Measurements from ENCODE around the gene RTN3.

The RTN3 gene

DNA sequence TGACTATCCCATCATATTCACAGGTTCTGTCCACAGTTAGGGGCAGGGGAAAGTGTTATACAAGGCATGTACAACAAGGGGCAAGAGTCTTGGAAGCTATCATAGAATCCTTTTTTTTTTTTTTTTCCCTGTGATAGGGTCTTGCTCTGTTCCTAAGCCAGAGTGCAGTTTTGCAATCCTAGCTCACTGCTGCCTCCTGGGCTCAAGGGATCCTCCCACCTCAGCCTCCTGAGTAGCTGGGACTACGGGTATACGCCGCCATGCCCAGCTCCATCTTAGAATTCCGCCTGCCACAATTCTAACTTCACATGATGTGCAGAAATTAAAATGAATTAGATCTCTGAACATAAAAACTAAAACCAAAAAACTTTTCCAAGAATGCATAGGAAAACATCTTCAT is 55.6 kb downstream of the RTN3 start:
- DNase-seq (ENCODE audit: low spot score), result no peak
- in situ Hi-C loops (cut with MboI; ENCODE audit: low sequenced_read_pairs, unreplicated experiment), result loop anchor here (10.0 kb wide), 1 partner anchor 262 kb away; no protein-coding TSS in a partner anchor
- TF ChIP-seq, protein P1, sequence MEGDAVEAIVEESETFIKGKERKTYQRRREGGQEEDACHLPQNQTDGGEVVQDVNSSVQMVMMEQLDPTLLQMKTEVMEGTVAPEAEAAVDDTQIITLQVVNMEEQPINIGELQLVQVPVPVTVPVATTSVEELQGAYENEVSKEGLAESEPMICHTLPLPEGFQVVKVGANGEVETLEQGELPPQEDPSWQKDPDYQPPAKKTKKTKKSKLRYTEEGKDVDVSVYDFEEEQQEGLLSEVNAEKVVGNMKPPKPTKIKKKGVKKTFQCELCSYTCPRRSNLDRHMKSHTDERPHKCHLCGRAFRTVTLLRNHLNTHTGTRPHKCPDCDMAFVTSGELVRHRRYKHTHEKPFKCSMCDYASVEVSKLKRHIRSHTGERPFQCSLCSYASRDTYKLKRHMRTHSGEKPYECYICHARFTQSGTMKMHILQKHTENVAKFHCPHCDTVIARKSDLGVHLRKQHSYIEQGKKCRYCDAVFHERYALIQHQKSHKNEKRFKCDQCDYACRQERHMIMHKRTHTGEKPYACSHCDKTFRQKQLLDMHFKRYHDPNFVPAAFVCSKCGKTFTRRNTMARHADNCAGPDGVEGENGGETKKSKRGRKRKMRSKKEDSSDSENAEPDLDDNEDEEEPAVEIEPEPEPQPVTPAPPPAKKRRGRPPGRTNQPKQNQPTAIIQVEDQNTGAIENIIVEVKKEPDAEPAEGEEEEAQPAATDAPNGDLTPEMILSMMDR (IDR thresholded peaks at IDR 0.05; ENCODE audit: borderline replicate concordance, control extremely low read depth, extremely low read depth, insufficient read depth, missing control alignments), result no peak

DNA sequence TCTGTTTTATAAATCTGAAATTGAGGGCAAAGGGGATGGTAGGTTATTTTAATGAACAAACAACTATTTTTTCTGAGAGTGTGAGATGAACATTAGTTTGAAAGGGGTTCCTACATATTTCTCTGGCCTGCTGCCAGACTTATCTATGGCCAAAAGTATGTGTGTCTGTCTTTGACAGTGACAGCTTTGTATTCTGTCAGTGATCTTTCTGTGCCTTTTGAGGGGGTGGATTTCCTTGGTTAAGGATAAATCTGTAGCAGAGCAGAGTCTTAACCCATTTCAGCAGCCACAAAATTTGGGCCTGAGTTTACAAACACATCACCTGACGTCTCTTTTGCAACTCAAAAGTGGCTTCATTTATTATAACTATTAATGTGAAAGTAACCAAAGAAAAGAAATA is 56.4 kb downstream of the RTN3 start:
- no peak for DNase-seq (ENCODE audit: low spot score)
- in situ Hi-C loops (cut with MboI; ENCODE audit: low sequenced_read_pairs, unreplicated experiment), result loop anchor here (10.0 kb wide), 1 partner anchor 263 kb away; no protein-coding TSS in a partner anchor
- TF ChIP-seq, protein P1 (IDR thresholded peaks at IDR 0.05; ENCODE audit: borderline replicate concordance, control extremely low read depth, extremely low read depth, insufficient read depth, missing control alignments), result no peak

DNA sequence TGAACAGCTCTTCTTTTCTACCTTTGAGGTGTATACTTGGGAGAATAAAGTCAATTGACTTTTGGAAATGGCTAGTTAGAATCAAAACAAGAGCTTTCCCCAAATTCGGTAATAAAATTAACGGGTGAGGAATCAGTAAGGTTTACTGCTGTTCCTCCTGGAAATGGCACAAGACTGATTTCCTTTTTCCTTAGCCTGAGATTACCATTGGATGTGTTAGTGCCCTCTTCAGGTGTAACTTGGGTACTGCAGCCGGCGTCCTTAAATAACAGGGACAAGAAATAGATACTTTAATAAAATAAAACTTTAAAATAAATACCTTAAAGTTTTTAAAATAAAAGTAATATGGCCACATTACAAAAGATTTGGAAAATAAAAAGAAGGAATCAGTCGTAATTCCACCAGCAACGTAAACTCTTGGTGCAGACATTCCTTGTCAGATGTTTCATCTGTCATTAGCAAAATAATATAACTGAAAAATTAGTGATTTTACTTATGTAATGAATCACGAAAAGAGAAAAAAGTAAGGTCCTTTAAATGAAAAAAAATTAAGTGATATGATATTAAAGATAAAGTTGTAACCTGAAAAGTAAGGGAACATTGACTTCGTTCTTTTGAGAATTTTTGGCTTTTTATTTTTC is 57.5 kb downstream of the RTN3 start:
- peak; percentile 40 for DNase-seq (ENCODE audit: low spot score)
- TF ChIP-seq, protein P1 (IDR thresholded peaks at IDR 0.05; ENCODE audit: borderline replicate concordance, control extremely low read depth, extremely low read depth, insufficient read depth, missing control alignments), result peak; percentile 80
- in situ Hi-C loops (cut with MboI; ENCODE audit: low sequenced_read_pairs, unreplicated experiment), result loop anchor here (10.0 kb wide), 1 partner anchor 264 kb away; no protein-coding TSS in a partner anchor

DNA sequence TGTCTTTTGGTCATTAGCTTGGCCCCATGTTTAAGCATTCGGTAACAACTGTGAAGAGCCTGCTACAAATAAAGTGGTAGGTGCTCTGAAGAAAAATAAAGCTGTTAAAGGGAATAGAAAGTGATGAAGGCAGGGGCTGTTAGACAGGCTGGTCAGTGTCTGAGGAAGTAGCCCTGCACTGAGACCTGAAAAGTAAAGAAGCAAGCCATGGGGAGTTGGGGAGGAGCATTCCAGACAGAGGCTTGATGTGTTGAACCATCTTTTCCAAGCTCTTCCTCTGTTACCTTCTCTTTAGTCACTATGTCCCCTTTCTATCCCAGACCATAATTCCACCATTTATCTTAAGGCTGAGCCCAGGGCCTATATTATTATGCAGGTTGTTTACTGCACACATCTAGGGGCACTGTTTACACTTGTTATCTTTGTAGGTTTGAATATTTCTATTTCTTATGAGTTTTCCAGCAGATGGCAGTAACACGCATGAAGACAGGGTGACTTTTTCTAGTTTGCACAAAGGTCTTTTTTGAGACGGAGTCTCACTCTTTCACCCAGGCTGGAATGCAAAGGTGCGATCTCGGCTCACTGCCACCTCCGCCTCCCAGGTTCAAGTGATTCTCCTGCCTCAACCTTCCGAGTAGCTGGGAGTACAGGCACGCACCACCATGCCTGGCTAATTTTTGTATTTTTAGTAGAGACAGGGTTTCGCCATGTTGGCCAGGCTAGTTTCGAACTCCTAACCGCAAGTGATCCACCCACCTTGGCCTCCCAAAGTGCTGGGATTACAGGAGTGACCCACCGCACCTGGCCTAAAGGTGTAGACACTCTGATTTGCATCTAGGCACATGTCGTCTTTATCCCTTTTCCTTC is 64.2 kb downstream of the RTN3 start:
- in situ Hi-C loops (cut with MboI; ENCODE audit: low sequenced_read_pairs, unreplicated experiment), result no loop called here
- DNase-seq (ENCODE audit: low spot score), result no peak
- TF ChIP-seq, protein P1 (IDR thresholded peaks at IDR 0.05; ENCODE audit: borderline replicate concordance, control extremely low read depth, extremely low read depth, insufficient read depth, missing control alignments), result no peak

DNA sequence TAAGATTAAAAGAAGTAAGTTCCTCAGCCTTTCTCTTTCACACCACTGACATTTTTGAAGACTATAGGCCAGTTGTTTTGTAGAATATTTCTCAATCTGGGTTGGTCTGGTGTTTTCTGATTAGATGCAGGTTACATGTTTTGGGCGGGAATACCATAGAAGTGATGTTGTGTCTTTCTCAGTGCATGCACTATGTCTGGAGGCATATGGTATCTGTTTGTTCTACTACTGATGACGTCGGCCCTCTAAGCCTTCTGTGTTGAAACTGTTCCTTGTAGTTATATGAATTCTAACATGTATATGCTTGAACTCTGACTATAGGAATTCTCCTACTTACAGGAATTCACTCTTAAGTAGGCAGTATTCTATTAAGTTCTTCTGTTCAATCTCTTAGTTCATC is 65.7 kb downstream of the RTN3 start:
- TF ChIP-seq, protein P1 (IDR thresholded peaks at IDR 0.05; ENCODE audit: borderline replicate concordance, control extremely low read depth, extremely low read depth, insufficient read depth, missing control alignments), result no peak
- in situ Hi-C loops (cut with MboI; ENCODE audit: low sequenced_read_pairs, unreplicated experiment), result no loop called here
- no peak for DNase-seq (ENCODE audit: low spot score)

DNA sequence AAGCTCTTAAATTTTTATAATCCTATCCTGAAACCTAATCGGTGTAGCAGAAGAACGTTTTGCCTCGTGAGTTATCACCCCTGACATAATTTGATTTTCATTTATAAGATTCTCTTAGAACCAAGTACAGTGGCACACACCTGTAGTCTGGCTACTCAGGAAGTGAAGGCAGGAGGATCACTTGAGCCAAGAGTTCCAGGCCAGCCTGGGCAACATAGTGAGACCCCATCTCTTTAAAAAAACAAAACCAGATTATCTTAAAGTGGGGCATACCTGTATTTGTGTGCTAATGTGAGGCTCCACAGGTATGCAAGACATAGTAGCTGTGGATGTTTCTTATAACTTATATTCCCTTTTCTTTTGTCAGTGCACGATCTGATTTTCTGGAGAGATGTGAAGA is 68.3 kb downstream of the RTN3 start:
- DNase-seq (ENCODE audit: low spot score), result no peak
- in situ Hi-C loops (cut with MboI; ENCODE audit: low sequenced_read_pairs, unreplicated experiment), result no loop called here
- TF ChIP-seq, protein P1 (IDR thresholded peaks at IDR 0.05; ENCODE audit: borderline replicate concordance, control extremely low read depth, extremely low read depth, insufficient read depth, missing control alignments), result no peak
